ENCODE data around the gene SDHAF3.
A peak's percentile ranks its signal among the peaks of the same experiment; 100 is the strongest.

The SDHAF3 gene

DNA sequence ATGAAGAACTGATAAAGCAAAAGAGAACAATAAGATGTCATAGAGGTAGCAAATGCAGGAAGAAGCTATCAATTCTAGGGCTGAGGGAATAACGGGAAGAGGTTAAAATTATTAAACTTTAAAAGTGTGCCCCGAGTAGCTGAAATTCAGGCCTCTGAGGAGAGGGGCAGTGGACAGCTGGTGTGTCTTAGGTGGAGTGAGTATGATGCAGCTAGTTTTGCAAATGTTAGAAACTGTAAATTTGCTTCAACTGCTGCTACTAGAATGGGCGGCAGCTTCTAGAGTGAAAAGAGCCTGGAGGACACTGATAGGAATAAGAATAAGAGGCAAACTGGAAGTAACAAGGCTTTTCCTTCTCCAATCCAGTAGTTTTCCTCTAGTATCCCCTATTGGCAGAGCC, 87.3 kb downstream of the SDHAF3 start:
- Histone ChIP-seq H3F3A (ENCODE audit: insufficient read depth, low read length) (peaks cover 10% of the 10 kb centered on the region; the same call in 1 of the 2 replicates), H3K9ac (ENCODE audit: low read length) (no peak overlapping the region; the same call in 1 of the 2 replicates), H3K27ac (ENCODE audit: low read length) (peak overlapping the region; percentile 4; the same call in 1 of the 2 replicates), H3K27me3 (replicated peaks; ENCODE audit: insufficient read depth, low read length) (no peaks in the 10 kb centered on the region), H3K9me2 (replicated peaks; ENCODE audit: insufficient read depth, low read length) (no peaks in the 10 kb centered on the region), H3K9me3 (replicated peaks; ENCODE audit: insufficient read depth, low read length) (no peaks in the 10 kb centered on the region), H2AFZ (ENCODE audit: low read length) (peak overlapping the region; percentile 35; the same call in 1 of the 2 replicates), H3K79me2 (ENCODE audit: low read length) (no peaks in the 10 kb centered on the region), H3K4me2 (ENCODE audit: low read depth, low read length) (peak overlapping the region; percentile 56), H3K4me1 (ENCODE audit: low read length) (peaks cover 9% of the 10 kb centered on the region; the same call in 1 of the 2 replicates), H3K36me3 (replicated peaks; ENCODE audit: insufficient read depth, low read length) (no peaks in the 10 kb centered on the region), H3K4me3 (ENCODE audit: low read length) (peak overlapping the region; percentile 31), H4K20me1 (ENCODE audit: insufficient read depth, low read length) (no peaks in the 10 kb centered on the region)
- DNase-seq, result no peak
- TF ChIP-seq, protein P1, sequence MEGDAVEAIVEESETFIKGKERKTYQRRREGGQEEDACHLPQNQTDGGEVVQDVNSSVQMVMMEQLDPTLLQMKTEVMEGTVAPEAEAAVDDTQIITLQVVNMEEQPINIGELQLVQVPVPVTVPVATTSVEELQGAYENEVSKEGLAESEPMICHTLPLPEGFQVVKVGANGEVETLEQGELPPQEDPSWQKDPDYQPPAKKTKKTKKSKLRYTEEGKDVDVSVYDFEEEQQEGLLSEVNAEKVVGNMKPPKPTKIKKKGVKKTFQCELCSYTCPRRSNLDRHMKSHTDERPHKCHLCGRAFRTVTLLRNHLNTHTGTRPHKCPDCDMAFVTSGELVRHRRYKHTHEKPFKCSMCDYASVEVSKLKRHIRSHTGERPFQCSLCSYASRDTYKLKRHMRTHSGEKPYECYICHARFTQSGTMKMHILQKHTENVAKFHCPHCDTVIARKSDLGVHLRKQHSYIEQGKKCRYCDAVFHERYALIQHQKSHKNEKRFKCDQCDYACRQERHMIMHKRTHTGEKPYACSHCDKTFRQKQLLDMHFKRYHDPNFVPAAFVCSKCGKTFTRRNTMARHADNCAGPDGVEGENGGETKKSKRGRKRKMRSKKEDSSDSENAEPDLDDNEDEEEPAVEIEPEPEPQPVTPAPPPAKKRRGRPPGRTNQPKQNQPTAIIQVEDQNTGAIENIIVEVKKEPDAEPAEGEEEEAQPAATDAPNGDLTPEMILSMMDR (IDR thresholded peaks at IDR 0.05; ENCODE audit: low read length), result no peak
- TF ChIP-seq EZH2phosphoT487 (IDR thresholded peaks at IDR 0.05; ENCODE audit: low read length), result no peak
- TF ChIP-seq EZH2 (optimal IDR thresholded peaks at IDR 0.05; ENCODE audit: low read depth, low read length), result no peak

DNA sequence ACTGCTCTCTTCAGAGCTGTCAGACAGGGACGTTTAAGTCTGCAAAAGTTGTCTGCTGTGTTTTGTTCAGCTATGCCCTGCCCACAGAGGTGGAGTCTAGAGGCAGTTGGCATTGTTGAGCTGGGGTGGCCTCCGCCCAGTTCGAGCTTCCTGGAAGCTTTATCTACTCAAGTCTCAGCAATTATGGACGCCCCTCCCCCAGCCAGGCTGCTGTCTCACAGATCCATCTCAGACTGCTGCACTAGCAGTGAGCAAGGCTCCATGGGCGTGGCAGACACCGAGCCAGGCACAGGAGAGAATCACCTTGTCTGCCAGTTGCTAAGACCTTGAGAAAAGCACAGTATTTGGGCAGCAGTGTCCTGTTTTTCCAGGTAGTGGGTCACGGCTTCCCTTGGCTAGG, 98.1 kb downstream of the SDHAF3 start:
- Histone ChIP-seq H3K36me3 (replicated peaks; ENCODE audit: insufficient read depth, low read length) (no peaks in the 10 kb centered on the region), H3K4me2 (ENCODE audit: low read depth, low read length) (no peak overlapping the region), H3K9me3 (replicated peaks; ENCODE audit: insufficient read depth, low read length) (no peaks in the 10 kb centered on the region), H3K9me2 (replicated peaks; ENCODE audit: insufficient read depth, low read length) (no peaks in the 10 kb centered on the region), H3K27ac (ENCODE audit: low read length) (no peak overlapping the region), H3F3A (ENCODE audit: insufficient read depth, low read length) (no peaks in the 10 kb centered on the region), H3K27me3 (replicated peaks; ENCODE audit: insufficient read depth, low read length) (no peaks in the 10 kb centered on the region), H3K79me2 (ENCODE audit: low read length) (no peaks in the 10 kb centered on the region), H3K4me1 (ENCODE audit: low read length) (no peaks in the 10 kb centered on the region), H4K20me1 (ENCODE audit: insufficient read depth, low read length) (no peaks in the 10 kb centered on the region), H3K4me3 (ENCODE audit: low read length) (no peak overlapping the region), H2AFZ (ENCODE audit: low read length) (no peak overlapping the region), H3K9ac (ENCODE audit: low read length) (no peak overlapping the region)
- no peak for DNase-seq
- TF ChIP-seq EZH2 (optimal IDR thresholded peaks at IDR 0.05; ENCODE audit: low read depth, low read length), result no peak
- no peak for TF ChIP-seq EZH2phosphoT487 (IDR thresholded peaks at IDR 0.05; ENCODE audit: low read length)
- TF ChIP-seq, protein P1 (IDR thresholded peaks at IDR 0.05; ENCODE audit: low read length), result no peak

DNA sequence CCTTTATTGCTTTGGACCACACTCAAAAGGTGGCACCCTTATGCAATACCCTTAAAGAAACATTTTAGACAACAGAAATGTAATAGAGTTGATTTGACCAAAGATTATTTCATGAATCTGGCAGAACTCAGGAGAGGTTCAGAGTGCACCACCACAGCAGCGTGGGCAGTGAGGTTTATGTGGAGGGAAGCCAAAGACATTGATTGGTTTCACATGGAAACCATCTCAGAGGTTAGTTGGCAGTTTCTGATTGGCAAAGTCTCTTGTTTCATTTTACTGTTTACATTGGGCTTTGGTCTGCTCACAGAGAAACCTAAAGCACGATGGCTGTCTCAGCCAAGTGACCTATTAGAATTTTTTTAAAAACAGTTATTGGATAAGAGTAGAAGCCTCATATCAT, 101.3 kb downstream of the SDHAF3 start:
- peak; percentile 40 for DNase-seq
- H3K36me3 ChIP-seq (replicated peaks; ENCODE audit: insufficient read depth, low read length), result no peaks in the 10 kb centered on the region
- no peaks in the 10 kb centered on the region for H3K27me3 ChIP-seq (replicated peaks; ENCODE audit: insufficient read depth, low read length)
- no peak overlapping the region for H3K27ac ChIP-seq (ENCODE audit: low read length)
- H2AFZ ChIP-seq (ENCODE audit: low read length), result peak overlapping the region; percentile 25; the same call in 1 of the 2 replicates
- H3K9me3 ChIP-seq (replicated peaks; ENCODE audit: insufficient read depth, low read length), result no peaks in the 10 kb centered on the region
- no peaks in the 10 kb centered on the region for H3K9me2 ChIP-seq (replicated peaks; ENCODE audit: insufficient read depth, low read length)
- no peak overlapping the region for H3K4me3 ChIP-seq (ENCODE audit: low read length)
- H3K4me1 ChIP-seq (ENCODE audit: low read length), result no peaks in the 10 kb centered on the region
- TF ChIP-seq EZH2phosphoT487 (IDR thresholded peaks at IDR 0.05; ENCODE audit: low read length) (no peak), EZH2 (optimal IDR thresholded peaks at IDR 0.05; ENCODE audit: low read depth, low read length) (no peak)
- TF ChIP-seq, protein P1 (IDR thresholded peaks at IDR 0.05; ENCODE audit: low read length), result no peak
- no peaks in the 10 kb centered on the region for H4K20me1 ChIP-seq (ENCODE audit: insufficient read depth, low read length)
- H3K79me2 ChIP-seq (ENCODE audit: low read length), result no peaks in the 10 kb centered on the region
- no peaks in the 10 kb centered on the region for H3F3A ChIP-seq (ENCODE audit: insufficient read depth, low read length)
- peak overlapping the region; percentile 13; the same call in 1 of the 2 replicates for H3K4me2 ChIP-seq (ENCODE audit: low read depth, low read length)
- no peak overlapping the region for H3K9ac ChIP-seq (ENCODE audit: low read length)

Data from MM.1S (cell line).